Mononuclear cell (primary cell): ENCODE data around the gene AK8. TPM values are rescaled to one million over a fixed set of nuclear protein-coding genes. Genes with fewer than 3 reads are reported as not detected.

Experiments used
- H3K27me3 ChIP-seq: 2 replicates; pipeline ENCODE4 v1.6.0; 2011; ENCODE audit warnings: low read length, control low read depth; ENCODE audit not compliant: insufficient read depth
- H3K4me1 ChIP-seq: 2 replicates; pipeline ENCODE4 v1.5.1; 2011; ENCODE audit warnings: mild to moderate bottlenecking, low read length, control low read depth; ENCODE audit not compliant: insufficient read depth
- H3K4me3 ChIP-seq: 2 replicates; pipeline ENCODE4 v1.5.1; 2011; ENCODE audit warnings: mild to moderate bottlenecking, low read length, moderate library complexity
- H3K9me3 ChIP-seq: 2 replicates; pipeline ENCODE4 v1.5.1; 2011; ENCODE audit warnings: low read depth, mild to moderate bottlenecking, control low read depth, low read length
- total RNA-seq: library from RNA; depleted of rRNA; stranded (reverse); fragments of >200 nt; gene quantifications from one replicate; pipeline ENCODE4 v1.2.3, GENCODE V29; 2012

The AK8 gene
- total RNA-seq, 1 donor = 0.63 TPM

GRCh38 chr9:132827366-132827765 lies 50.7 kb downstream of the AK8 start:
- H3K27me3 ChIP-seq = no peaks in the 10 kb centered on the region
- no peaks in the 10 kb centered on the region for H3K4me1 ChIP-seq
- H3K4me3 ChIP-seq = no peak overlapping the region
- H3K9me3 ChIP-seq = no peaks in the 10 kb centered on the region

DNA sequence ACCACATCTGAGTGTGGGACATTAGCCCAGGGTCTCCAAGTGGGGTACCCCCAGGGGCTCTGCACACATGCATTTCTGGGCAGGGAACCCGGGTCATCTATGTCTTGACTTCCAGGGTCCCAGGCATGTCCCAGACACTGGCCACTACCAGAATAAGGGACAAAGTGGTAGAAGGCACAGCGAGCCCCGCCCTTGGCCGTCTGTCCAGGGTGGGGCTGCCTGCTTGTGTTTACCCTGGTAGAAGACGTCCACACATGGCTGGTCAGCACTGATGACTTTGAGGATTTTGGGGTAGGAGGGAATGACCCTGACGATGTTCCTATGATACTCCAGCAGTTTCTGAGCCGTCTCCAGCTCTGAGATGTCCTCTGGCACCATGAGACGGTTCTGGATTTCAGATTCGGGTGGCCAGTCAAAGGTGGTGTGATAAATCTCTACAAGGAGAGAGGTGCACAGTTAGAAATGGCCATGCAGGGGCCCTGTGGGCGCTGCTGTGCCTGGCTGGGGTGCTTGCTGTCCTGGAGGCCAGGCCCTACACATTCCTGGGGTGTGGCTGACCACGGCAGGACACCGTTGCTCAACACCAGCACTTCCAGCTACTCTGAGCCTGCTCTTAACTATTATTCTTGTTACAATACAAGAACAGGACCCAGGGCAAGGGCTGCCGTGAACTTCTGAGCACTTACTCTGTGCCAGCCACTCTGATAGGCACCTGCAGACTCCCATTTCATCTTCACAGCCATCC lies 51.3 kb downstream of the AK8 start:
- no peaks in the 10 kb centered on the region for H3K4me1 ChIP-seq
- no peaks in the 10 kb centered on the region for H3K27me3 ChIP-seq
- no peaks in the 10 kb centered on the region for H3K9me3 ChIP-seq
- H3K4me3 ChIP-seq = no peak overlapping the region

GRCh38 chr9:132826131-132826530 lies 52.0 kb downstream of the AK8 start:
- Histone ChIP-seq H3K9me3 (no peaks in the 10 kb centered on the region), H3K4me1 (no peaks in the 10 kb centered on the region), H3K4me3 (no peak overlapping the region), H3K27me3 (no peaks in the 10 kb centered on the region)

DNA sequence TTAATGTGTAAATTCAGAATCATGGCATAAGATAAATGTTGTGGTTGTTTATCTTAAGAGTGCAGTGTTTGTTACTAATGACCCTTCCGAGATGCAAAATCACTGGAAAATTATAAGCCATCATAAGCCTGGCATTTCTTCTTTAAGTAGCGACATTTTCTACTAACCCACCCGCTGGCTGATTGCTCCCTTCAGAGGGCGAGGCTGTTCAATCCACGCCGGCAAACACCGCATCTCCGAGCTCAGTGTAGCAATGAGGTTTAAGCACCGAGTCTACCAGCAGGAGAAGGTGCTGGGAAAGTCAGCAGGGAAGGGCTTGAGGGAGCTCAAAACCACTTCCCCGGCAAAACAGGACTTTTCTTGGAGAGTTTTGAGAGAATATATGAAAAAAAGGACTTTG lies 52.7 kb downstream of the AK8 start:
- Histone ChIP-seq H3K27me3 (no peaks in the 10 kb centered on the region), H3K9me3 (no peaks in the 10 kb centered on the region), H3K4me1 (no peaks in the 10 kb centered on the region), H3K4me3 (no peak overlapping the region)

GRCh38 chr9:132824951-132825350 lies 53.1 kb downstream of the AK8 start:
- Histone ChIP-seq H3K9me3 (no peaks in the 10 kb centered on the region), H3K27me3 (no peaks in the 10 kb centered on the region), H3K4me3 (no peak overlapping the region), H3K4me1 (no peaks in the 10 kb centered on the region)

GRCh38 chr9:132824151-132824550 lies 53.9 kb downstream of the AK8 start:
- no peaks in the 10 kb centered on the region for H3K9me3 ChIP-seq
- H3K27me3 ChIP-seq = no peaks in the 10 kb centered on the region
- H3K4me1 ChIP-seq = no peaks in the 10 kb centered on the region
- no peak overlapping the region for H3K4me3 ChIP-seq

- Histone ChIP-seq H3K9me3 (no peaks in the 10 kb centered on the region), H3K4me1 (no peaks in the 10 kb centered on the region), H3K27me3 (no peaks in the 10 kb centered on the region), H3K4me3 (no peak overlapping the region)
These were observed 54.5 kb downstream of the AK8 start for GRCh38 chr9:132823370-132824145.

DNA sequence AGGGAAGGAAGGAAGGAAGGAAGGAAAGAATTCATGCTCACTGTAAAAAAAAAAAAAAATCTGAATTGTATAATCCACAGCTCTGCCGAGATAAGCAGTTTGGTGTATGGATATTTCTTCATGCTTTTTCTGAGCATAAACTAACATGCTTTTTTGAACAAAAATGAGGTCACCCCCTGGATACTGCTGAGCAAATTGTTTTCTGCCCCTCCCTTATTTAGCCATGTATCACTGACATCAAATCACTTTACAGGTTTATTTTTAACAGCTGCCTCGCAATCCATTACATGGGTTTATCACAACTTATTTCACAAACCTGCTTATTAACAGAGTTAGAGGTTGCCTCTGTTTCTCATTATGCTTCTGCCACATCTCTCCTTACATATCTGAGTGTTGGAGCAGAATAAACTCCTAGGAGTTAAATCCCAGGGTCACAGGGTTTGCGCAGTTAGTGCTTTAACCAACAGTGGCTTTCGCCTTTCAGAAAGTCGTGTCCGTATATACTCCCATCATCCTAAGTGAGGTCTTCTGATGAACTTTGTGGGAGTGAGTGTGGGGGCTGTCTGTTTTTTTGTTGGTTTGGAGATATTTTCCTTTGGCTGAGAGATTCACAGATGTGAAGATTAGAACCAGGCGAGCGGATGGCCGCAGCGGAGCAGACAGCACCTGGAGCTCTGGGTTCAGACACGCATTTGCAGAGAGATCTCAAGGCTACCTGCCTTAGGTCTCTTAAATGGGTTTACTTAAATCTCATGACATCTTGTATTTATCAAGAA lies 57.7 kb downstream of the AK8 start:
- no peaks in the 10 kb centered on the region for H3K27me3 ChIP-seq
- no peak overlapping the region for H3K4me3 ChIP-seq
- no peaks in the 10 kb centered on the region for H3K4me1 ChIP-seq
- no peaks in the 10 kb centered on the region for H3K9me3 ChIP-seq

GRCh38 chr9:132818588-132818987 lies 59.5 kb downstream of the AK8 start:
- no peaks in the 10 kb centered on the region for H3K9me3 ChIP-seq
- H3K27me3 ChIP-seq = no peaks in the 10 kb centered on the region
- no peaks in the 10 kb centered on the region for H3K4me1 ChIP-seq
- no peak overlapping the region for H3K4me3 ChIP-seq

DNA sequence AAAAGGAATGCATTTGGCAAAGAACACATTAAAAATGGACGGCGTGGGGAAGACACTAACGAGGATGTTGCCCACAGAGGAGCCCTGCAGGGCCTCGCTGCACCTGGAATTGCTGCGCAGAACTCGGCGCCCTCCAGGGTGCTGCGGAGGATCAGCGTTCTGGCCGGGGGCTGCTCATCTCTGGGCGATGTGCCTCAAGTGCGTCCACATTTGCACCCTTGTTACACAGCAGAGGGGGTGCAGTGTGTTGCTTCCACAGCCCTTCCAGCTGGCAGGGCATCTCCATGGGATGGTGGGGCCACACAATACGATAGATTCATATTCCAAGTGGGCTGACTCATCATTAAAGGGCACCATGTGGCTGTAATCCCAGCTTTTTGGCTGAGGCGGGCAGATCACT lies 63.1 kb downstream of the AK8 start:
- H3K27me3 ChIP-seq = no peaks in the 10 kb centered on the region
- no peaks in the 10 kb centered on the region for H3K9me3 ChIP-seq
- no peaks in the 10 kb centered on the region for H3K4me1 ChIP-seq
- H3K4me3 ChIP-seq = no peak overlapping the region

DNA sequence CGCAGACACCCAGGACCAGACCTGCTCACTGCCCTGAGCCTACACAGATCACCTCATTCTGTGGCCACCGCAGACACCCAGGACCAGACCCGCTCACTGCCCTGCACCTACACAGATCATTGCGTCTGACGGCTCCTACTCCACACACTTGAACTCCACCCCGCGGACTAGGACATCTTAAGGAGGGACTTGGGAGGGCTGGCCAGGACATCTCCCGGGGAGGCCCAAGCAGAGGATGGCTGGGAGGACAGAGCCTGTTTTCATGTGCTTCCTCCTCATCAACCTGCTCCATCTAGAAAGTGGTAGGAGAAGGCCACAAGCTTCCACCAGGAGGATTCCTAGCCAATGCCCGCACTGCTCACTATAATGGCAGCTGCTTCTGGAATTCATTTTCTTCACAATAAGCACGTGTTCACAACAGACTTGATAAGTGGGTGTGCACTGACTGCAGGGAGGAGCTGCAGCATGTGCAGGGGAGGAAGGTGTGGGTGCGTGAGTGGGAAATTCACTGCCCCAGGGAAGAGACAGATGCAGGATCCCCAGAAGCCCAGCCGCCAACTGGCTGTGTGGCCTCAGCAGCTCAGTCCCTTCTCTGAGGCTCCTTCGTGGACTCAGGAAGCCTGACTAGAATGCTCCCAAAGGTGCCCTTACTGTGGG lies 64.8 kb downstream of the AK8 start:
- H3K4me1 ChIP-seq = no peaks in the 10 kb centered on the region
- no peaks in the 10 kb centered on the region for H3K9me3 ChIP-seq
- no peaks in the 10 kb centered on the region for H3K27me3 ChIP-seq
- H3K4me3 ChIP-seq = no peak overlapping the region

- Histone ChIP-seq H3K27me3 (no peaks in the 10 kb centered on the region), H3K4me1 (no peaks in the 10 kb centered on the region), H3K4me3 (no peak overlapping the region), H3K9me3 (no peaks in the 10 kb centered on the region)
These were observed 66.1 kb downstream of the AK8 start for GRCh38 chr9:132811985-132812384.

DNA sequence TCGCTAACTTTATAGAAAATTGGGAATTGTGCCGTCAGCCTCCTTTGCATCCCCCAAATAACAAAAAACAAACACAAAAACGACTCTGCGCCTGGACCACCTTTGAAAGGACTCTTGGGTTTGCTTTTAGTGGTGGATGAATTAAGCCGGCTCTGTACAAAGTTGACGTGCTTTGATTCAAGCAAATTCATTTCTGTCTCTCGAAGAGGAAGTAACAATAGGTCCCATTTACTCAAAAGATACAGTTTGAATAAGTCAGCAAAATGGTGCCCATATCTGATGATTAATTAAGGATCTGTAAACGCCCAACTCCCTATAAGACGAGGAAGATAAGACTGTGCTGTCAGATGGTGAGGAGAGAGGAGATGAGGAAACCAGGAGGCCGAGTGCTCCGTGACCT lies 67.8 kb downstream of the AK8 start:
- Histone ChIP-seq H3K4me1 (no peaks in the 10 kb centered on the region), H3K4me3 (no peak overlapping the region), H3K9me3 (no peaks in the 10 kb centered on the region), H3K27me3 (no peaks in the 10 kb centered on the region)

- H3K4me3 ChIP-seq = no peak overlapping the region
- no peaks in the 10 kb centered on the region for H3K27me3 ChIP-seq
These were observed 68.3 kb downstream of the AK8 start for GRCh38 chr9:132809677-132810271.

More at GRCh38 chr9:132809677-132810271, 68.3 kb downstream of the AK8 start:
- no peaks in the 10 kb centered on the region for H3K9me3 ChIP-seq
- H3K4me1 ChIP-seq = peaks cover 5% of the 10 kb centered on the region
